Skeletal muscle tissue (tissue), 4 donors: ENCODE results near the gene DPP6. TPM values are rescaled to one million over a fixed set of nuclear protein-coding genes. Genes with fewer than 3 reads are reported as not detected.

Experiments used
- H3K27ac ChIP-seq: one replicate; pipeline ENCODE4 v1.7.0; 2013; ENCODE audit warnings: mild to moderate bottlenecking, low read depth, low read length, inconsistent platforms
- H3K27me3 ChIP-seq, 3 donors: one replicate each; pipeline ENCODE4 v1.7.0; 2013; ENCODE audit warnings: low read length in 3 of 3; ENCODE audit not compliant: control insufficient read depth in 3 of 3, insufficient read depth in 3 of 3
- H3K36me3 ChIP-seq, 3 donors: one replicate each; pipeline ENCODE4 v1.7.0; 2013; ENCODE audit warnings: low read length in 3 of 3; ENCODE audit not compliant: control insufficient read depth in 3 of 3, insufficient read depth in 3 of 3
- H3K4me1 ChIP-seq, 3 donors: one replicate each; pipeline ENCODE4 v1.7.0; 2013; ENCODE audit warnings: low read length in 3 of 3, mild to moderate bottlenecking in 3 of 3; ENCODE audit not compliant: control insufficient read depth in 3 of 3, insufficient read depth in 3 of 3
- H3K4me3 ChIP-seq, 3 donors: one replicate each; pipeline ENCODE4 v1.7.0; 2013; ENCODE audit warnings: low read length in 3 of 3
- H3K9ac ChIP-seq, 3 donors: one replicate each; pipeline ENCODE4 v1.7.0; 2013; ENCODE audit warnings: low read length in 3 of 3, mild to moderate bottlenecking in 3 of 3, moderate library complexity in 2 of 3, low read depth in 1 of 3
- H3K9me3 ChIP-seq, 3 donors: one replicate each; pipeline ENCODE4 v1.7.0; 2013; ENCODE audit warnings: low read length in 3 of 3; ENCODE audit not compliant: control insufficient read depth in 3 of 3
- total RNA-seq: library from RNA; depleted of rRNA; stranded (reverse); fragments of >200 nt; gene quantifications from one replicate; pipeline ENCODE4 v1.2.3, GENCODE V29; 2014
- donor health status: Osteomylitis.

The DPP6 gene
- total RNA-seq, 1 donor from 2014 or later: 4.2 TPM

DNA sequence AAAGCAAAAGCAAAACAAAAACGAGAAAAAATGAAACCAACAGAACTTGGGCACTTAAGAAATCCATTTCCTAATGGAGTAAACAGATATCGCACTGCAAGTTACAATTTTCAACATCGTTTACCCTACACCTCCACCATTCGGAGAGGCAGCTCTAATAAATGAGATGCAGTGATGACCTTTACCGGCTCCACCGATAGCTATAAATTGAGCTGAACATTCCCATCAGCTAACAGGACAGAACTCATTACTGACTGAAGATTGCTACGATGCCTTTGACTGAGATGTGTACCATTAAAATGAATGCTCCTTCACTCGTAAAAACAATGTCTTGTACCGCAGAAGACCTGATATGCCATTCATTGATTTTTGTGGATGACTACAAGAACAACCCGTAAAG, 465.6 kb downstream of the DPP6 start:
- no peak overlapping the region for H3K9ac ChIP-seq
- H3K9me3 ChIP-seq: peaks cover 0 to 2% (median 0%) of the 10 kb centered on the region in 3 donors
- H3K4me1 ChIP-seq: no peaks in the 10 kb centered on the region
- H3K27ac ChIP-seq: no peak overlapping the region
- H3K4me3 ChIP-seq: no peak overlapping the region
- no peaks in the 10 kb centered on the region for H3K36me3 ChIP-seq
- H3K27me3 ChIP-seq: no peaks in the 10 kb centered on the region

GRCh38 chr7:154519229-154519628, 467.0 kb downstream of the DPP6 start:
- H3K36me3 ChIP-seq: no peaks in the 10 kb centered on the region
- H3K4me3 ChIP-seq: no peak overlapping the region
- H3K9me3 ChIP-seq: peaks cover 0 to 2% (median 0%) of the 10 kb centered on the region in 3 donors
- H3K9ac ChIP-seq: no peak overlapping the region
- no peaks in the 10 kb centered on the region for H3K4me1 ChIP-seq
- no peaks in the 10 kb centered on the region for H3K27me3 ChIP-seq
- no peak overlapping the region for H3K27ac ChIP-seq

- Histone ChIP-seq H3K27ac (no peak overlapping the region), H3K4me1 (no peaks in the 10 kb centered on the region), H3K9me3 (no peaks in the 10 kb centered on the region), H3K27me3 (no peaks in the 10 kb centered on the region), H3K4me3 (no peak overlapping the region), H3K36me3 (no peaks in the 10 kb centered on the region), H3K9ac (no peak overlapping the region)
Measured at GRCh38 chr7:154530136-154530535, 477.9 kb downstream of the DPP6 start.

DNA sequence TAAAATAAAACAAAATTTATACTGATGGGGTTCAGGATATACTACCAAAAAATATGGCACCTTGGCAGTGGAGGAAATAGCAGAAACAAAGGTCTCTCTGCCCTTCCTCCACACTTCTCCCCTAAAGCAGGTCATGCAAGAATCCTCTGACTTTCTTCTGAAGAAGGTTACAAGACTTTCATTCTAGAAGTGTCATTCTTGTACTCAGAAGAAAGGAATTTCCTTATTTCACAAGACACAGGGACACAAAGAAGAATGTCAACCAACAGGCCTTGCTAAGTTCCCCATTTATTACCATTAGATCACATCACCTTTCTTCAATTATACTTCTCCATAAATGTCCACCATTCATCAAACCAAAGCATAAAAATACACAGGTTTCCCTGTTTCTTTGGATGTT, 480.6 kb downstream of the DPP6 start:
- no peaks in the 10 kb centered on the region for H3K9me3 ChIP-seq
- no peak overlapping the region for H3K27ac ChIP-seq
- H3K4me1 ChIP-seq: no peaks in the 10 kb centered on the region
- no peak overlapping the region for H3K4me3 ChIP-seq
- H3K9ac ChIP-seq: no peak overlapping the region
- H3K36me3 ChIP-seq: no peaks in the 10 kb centered on the region
- H3K27me3 ChIP-seq: no peaks in the 10 kb centered on the region

- H3K4me1 ChIP-seq: no peaks in the 10 kb centered on the region
- no peaks in the 10 kb centered on the region for H3K36me3 ChIP-seq
- no peaks in the 10 kb centered on the region for H3K27me3 ChIP-seq
- no peaks in the 10 kb centered on the region for H3K9me3 ChIP-seq
- H3K27ac ChIP-seq: no peak overlapping the region
- no peak overlapping the region for H3K4me3 ChIP-seq
- H3K9ac ChIP-seq: no peak overlapping the region
Measured at GRCh38 chr7:154540596-154540995, 488.4 kb downstream of the DPP6 start.

DNA sequence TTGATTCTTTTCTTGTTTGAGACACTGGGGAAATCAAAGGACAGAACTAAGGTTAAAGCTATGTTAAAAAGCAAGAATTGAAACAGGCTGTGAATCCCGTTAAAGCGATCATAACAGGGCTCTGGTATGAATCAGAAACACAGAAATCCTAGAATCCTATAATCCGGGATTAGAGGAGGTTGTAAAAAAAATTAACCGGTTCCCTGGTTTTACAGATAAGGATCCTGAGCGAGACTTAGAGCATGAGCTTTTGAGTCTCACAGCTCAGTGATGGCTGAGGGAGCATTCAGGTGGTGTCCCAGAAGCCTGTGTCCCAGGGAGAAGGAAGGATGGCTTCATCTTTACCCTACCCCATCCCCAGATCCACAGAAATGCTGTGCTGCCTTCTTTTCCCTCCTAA, 489.4 kb downstream of the DPP6 start:
- H3K4me3 ChIP-seq: no peak overlapping the region
- H3K9ac ChIP-seq: no peak overlapping the region
- H3K36me3 ChIP-seq: no peaks in the 10 kb centered on the region
- no peaks in the 10 kb centered on the region for H3K9me3 ChIP-seq
- H3K4me1 ChIP-seq: no peaks in the 10 kb centered on the region
- no peak overlapping the region for H3K27ac ChIP-seq
- no peaks in the 10 kb centered on the region for H3K27me3 ChIP-seq

DNA sequence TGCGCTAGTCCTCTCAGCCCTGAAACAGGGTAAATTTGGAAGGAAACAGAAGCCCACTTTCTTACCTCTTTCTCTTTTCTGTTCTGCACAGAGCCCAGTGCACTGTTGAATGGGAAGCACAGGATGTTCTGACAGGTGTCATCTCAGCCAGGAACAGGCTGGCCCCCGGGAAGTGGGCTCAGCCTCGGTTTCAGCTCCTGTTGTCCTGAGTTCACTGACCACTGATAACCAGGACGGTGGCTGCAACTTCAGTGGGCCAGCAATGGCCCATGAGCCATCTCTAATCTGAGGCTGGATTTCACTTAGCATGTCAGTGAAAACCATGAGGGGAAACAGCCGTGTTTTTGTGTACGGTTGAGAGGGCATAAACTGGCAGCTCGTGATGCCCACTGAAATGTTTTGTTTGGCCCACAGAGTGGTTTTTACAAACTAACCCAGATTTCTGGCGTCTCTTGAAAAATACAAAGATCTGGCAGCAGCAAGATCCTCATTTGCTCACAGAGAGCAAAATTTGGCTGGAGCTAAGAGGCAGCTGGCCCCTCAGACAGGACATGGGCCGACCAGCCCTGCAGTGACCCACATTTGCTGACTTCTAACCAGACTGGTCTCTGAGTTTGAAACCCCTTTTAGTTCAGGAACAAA, 494.9 kb downstream of the DPP6 start:
- Histone ChIP-seq H3K9me3 (no peaks in the 10 kb centered on the region), H3K36me3 (no peaks in the 10 kb centered on the region), H3K4me3 (no peak overlapping the region), H3K9ac (no peak overlapping the region), H3K27ac (no peak overlapping the region), H3K27me3 (no peaks in the 10 kb centered on the region), H3K4me1 (no peaks in the 10 kb centered on the region)

GRCh38 chr7:154553711-154554265, 501.6 kb downstream of the DPP6 start:
- Histone ChIP-seq H3K4me1 (no peaks in the 10 kb centered on the region), H3K9me3 (no peaks in the 10 kb centered on the region), H3K36me3 (no peaks in the 10 kb centered on the region), H3K27me3 (no peaks in the 10 kb centered on the region), H3K27ac (no peak overlapping the region), H3K4me3 (no peak overlapping the region), H3K9ac (no peak overlapping the region)

- no peak overlapping the region for H3K9ac ChIP-seq
- no peaks in the 10 kb centered on the region for H3K9me3 ChIP-seq
- no peaks in the 10 kb centered on the region for H3K36me3 ChIP-seq
- no peak overlapping the region for H3K27ac ChIP-seq
- no peak overlapping the region for H3K4me3 ChIP-seq
- H3K27me3 ChIP-seq: no peaks in the 10 kb centered on the region
- no peaks in the 10 kb centered on the region for H3K4me1 ChIP-seq
Measured at GRCh38 chr7:154559454-154559853, 507.3 kb downstream of the DPP6 start.

DNA sequence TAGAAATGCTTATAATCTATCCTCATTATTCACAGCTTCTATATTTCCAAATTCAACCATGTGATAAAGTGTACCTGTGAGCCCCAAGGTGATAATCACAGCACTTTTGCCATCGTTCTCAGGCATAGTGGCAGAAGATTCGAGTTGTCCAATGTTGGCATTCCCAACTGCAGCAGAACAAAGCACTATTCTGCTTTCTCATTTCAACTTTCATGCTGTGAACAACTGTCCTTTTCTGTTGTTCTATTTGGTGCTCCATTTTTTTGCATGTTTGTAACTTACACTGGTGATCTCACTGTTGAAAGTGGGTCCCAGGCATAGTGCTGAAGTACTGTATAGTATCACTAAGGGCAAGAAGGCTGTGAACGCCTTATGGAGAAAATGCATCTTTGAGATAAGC, 512.5 kb downstream of the DPP6 start:
- Histone ChIP-seq H3K27me3 (no peaks in the 10 kb centered on the region), H3K4me1 (no peaks in the 10 kb centered on the region), H3K9me3 (no peaks in the 10 kb centered on the region), H3K4me3 (no peak overlapping the region), H3K9ac (no peak overlapping the region), H3K27ac (no peak overlapping the region), H3K36me3 (no peaks in the 10 kb centered on the region)
